ENCODE measurements around the gene ZNF543. TPM values are rescaled to one million over a fixed set of nuclear protein-coding genes. Genes with fewer than 3 reads are reported as not detected.

The ZNF543 gene
- total and polyA plus RNA-seq, 2 of the 4 experiments (the other 2 are of a cell fraction): 1.8 to 9.0 TPM

DNA sequence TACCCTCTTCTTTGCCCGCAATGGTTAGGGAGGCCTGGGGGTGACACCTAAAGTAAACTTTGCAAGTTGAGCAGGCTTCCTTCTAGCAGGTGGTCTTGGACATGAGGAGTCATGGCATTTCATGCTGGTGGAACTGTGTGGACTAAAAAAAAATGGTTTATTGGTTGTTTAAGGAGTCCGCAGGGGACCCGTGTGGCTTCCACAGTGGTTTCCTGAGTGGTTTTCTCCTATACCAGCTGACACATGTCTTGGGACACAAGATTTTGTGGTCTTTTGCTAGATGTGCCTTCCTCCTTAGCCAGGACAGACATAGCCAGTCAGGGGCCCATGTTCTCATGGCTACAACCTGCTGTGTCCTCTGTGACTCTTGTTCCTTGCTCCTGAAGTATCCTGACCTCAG is 1.5 kb downstream of the ZNF543 start:
- peaks cover 4% of the 10 kb centered on the region for H3K27me3 ChIP-seq (ENCODE audit: control insufficient read depth, insufficient read depth, low read length)
- H2BK5ac ChIP-seq (ENCODE audit: low read depth, low read length, poor library complexity, severe bottlenecking): no peak overlapping the region
- BruUV-seq (replicated peaks): no TSS peak
- ChIA-PET POLR2A (ENCODE audit: unreplicated experiment) (no interaction called here), CTCF (interaction anchor here (0.7 kb wide), 1 partner anchor 11 kb away, joined by 3 read pairs; no protein-coding TSS in a partner anchor)
- H3K4me2 ChIP-seq (ENCODE audit: low read depth, low read length): peak overlapping the region; percentile 95
- H3K18ac ChIP-seq (ENCODE audit: low read depth, low read length): no peak overlapping the region
- H3K4me3 ChIP-seq (ENCODE audit: insufficient read depth, low read depth, low read length): no peak overlapping the region
- H4K5ac ChIP-seq (ENCODE audit: low read depth, low read length): no peak overlapping the region
- H3K27ac ChIP-seq (ENCODE audit: insufficient read depth, low read length): no peak overlapping the region
- in situ Hi-C loops (cut with MboI; ENCODE audit: low sequenced_read_pairs): no loop called here
- intact Hi-C loops (cut with micrococcal nuclease): no loop called here
- no peak overlapping the region for H2BK15ac ChIP-seq (ENCODE audit: low read depth, low read length)
- no peak overlapping the region for H2BK120ac ChIP-seq (ENCODE audit: low read depth, low read length)
- H4K8ac ChIP-seq (ENCODE audit: low read depth in 2 of 2, low read length in 2 of 2): no peak overlapping the region
- no peaks in the 10 kb centered on the region for H3K9me3 ChIP-seq (ENCODE audit: control insufficient read depth, insufficient read depth, low read length)
- H3K79me1 ChIP-seq (ENCODE audit: low read depth in 1 of 2, low read length in 2 of 2): peaks cover 16 to 52% of the 10 kb centered on the region in 2 experiments
- peak overlapping the region; percentile 60 for H2AK9ac ChIP-seq (replicated peaks; ENCODE audit: low read depth, low read length, poor library complexity)
- H2BK20ac ChIP-seq (ENCODE audit: low read depth, low read length): no peak overlapping the region
- DNase-seq (no peak), ATAC-seq (ENCODE audit: low read depth) (no peak)
- no peak overlapping the region; the same call in 1 of the 2 replicates for H2AK5ac ChIP-seq (ENCODE audit: low read depth, low read length)
- H3K14ac ChIP-seq (replicated peaks; ENCODE audit: low read depth, low read length): no peak overlapping the region
- 0 out of 2 replicates have a peak, but pooled peaks cover 7% of the 10 kb centered on the region for H4K20me1 ChIP-seq (ENCODE audit: insufficient read depth, low read length)
- peaks cover 15% of the 10 kb centered on the region for H3K9me1 ChIP-seq (ENCODE audit: insufficient read depth, low read length)
- peak overlapping the region; percentile 48 for H3K23ac ChIP-seq (ENCODE audit: low read depth, low read length)
- no peak overlapping the region for H4K91ac ChIP-seq (ENCODE audit: insufficient read depth, low read depth, low read length)
- peaks cover 25% of the 10 kb centered on the region for H3K36me3 ChIP-seq (ENCODE audit: control insufficient read depth, insufficient read depth, low read length)
- H3K9ac ChIP-seq (ENCODE audit: low read depth, low read length): no peak overlapping the region; the same call in 1 of the 2 replicates
- dilution Hi-C loops (cut with HindIII; ENCODE audit: low sequenced_read_pairs, unreplicated experiment): no loop called here
- H3K56ac ChIP-seq (ENCODE audit: extremely low read depth, insufficient read depth, low read length): no peak overlapping the region
- no CpG with 5 or more reads among the region's 3 CpGs for WGBS, 2 experiments (ENCODE audit: extremely low coverage in 2 of 2, insufficient read length in 1 of 2)
- no peak overlapping the region for H3K4ac ChIP-seq (ENCODE audit: low read depth, low read length)
- TF ChIP-seq FOS (IDR thresholded peaks at IDR 0.05; ENCODE audit: low read depth, low read length) (no peak), NFE2L2 (IDR thresholded peaks at IDR 0.05; ENCODE audit: low read depth, low read length) (no peak), SMC3 (IDR thresholded peaks at IDR 0.05; ENCODE audit: low read depth, low read length) (no peak), BHLHE40 (IDR thresholded peaks at IDR 0.05; ENCODE audit: low read depth, low read length) (no peak), CHD1 (IDR thresholded peaks at IDR 0.05; ENCODE audit: low read depth, low read length) (no peak), MXI1 (IDR thresholded peaks at IDR 0.05; ENCODE audit: borderline replicate concordance, low read depth, low read length) (no peak), RFX5 (IDR thresholded peaks at IDR 0.05; ENCODE audit: low read depth, low read length) (no peak)
- TF ChIP-seq, protein P1, sequence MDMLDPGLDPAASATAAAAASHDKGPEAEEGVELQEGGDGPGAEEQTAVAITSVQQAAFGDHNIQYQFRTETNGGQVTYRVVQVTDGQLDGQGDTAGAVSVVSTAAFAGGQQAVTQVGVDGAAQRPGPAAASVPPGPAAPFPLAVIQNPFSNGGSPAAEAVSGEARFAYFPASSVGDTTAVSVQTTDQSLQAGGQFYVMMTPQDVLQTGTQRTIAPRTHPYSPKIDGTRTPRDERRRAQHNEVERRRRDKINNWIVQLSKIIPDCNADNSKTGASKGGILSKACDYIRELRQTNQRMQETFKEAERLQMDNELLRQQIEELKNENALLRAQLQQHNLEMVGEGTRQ (IDR thresholded peaks at IDR 0.05; ENCODE audit: low read depth, low read length): no peak
- TF ChIP-seq, protein P2, sequence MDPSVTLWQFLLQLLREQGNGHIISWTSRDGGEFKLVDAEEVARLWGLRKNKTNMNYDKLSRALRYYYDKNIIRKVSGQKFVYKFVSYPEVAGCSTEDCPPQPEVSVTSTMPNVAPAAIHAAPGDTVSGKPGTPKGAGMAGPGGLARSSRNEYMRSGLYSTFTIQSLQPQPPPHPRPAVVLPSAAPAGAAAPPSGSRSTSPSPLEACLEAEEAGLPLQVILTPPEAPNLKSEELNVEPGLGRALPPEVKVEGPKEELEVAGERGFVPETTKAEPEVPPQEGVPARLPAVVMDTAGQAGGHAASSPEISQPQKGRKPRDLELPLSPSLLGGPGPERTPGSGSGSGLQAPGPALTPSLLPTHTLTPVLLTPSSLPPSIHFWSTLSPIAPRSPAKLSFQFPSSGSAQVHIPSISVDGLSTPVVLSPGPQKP (IDR thresholded peaks at IDR 0.05; ENCODE audit: borderline replicate concordance, low read depth, low read length): no peak
- H2AFZ ChIP-seq (replicated peaks; ENCODE audit: low read length, poor library complexity): no peak overlapping the region
- H3K4me1 ChIP-seq (ENCODE audit: control insufficient read depth, insufficient read depth, low read length): peaks cover 11% of the 10 kb centered on the region
